ENCODE results near the gene C5orf46.

Gene C5orf46

DNA sequence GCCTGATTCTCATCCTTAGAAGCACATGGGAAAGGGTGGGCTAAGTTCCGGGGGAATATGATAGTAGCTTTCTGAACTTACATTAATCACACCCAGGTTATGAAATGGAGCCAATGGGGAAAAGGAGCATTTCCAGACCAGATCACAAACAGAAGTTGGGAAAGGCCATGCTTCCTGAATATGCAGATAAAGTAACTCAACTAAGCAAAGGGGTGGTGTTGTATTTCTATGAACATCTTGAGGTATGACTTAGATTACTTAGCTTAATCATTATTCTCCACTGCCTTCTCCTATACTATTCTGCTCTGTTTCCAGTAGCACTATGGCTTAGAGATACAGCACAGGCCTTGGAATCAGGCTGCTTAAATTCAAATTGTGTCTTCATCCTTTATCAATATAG, 10.5 kb downstream of the C5orf46 start:
- no peaks in the 10 kb centered on the region for H4K20me1 ChIP-seq (ENCODE audit: insufficient read depth, low read length)
- ATAC-seq (ENCODE audit: insufficient read depth, low read depth) (no peak), DNase-seq (no peak)
- no peaks in the 10 kb centered on the region for H3K4me1 ChIP-seq (ENCODE audit: insufficient read depth, low read length)
- TF ChIP-seq, protein P1, sequence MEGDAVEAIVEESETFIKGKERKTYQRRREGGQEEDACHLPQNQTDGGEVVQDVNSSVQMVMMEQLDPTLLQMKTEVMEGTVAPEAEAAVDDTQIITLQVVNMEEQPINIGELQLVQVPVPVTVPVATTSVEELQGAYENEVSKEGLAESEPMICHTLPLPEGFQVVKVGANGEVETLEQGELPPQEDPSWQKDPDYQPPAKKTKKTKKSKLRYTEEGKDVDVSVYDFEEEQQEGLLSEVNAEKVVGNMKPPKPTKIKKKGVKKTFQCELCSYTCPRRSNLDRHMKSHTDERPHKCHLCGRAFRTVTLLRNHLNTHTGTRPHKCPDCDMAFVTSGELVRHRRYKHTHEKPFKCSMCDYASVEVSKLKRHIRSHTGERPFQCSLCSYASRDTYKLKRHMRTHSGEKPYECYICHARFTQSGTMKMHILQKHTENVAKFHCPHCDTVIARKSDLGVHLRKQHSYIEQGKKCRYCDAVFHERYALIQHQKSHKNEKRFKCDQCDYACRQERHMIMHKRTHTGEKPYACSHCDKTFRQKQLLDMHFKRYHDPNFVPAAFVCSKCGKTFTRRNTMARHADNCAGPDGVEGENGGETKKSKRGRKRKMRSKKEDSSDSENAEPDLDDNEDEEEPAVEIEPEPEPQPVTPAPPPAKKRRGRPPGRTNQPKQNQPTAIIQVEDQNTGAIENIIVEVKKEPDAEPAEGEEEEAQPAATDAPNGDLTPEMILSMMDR (IDR thresholded peaks at IDR 0.05; ENCODE audit: borderline replicate concordance, extremely low read depth, low read length, poor library complexity, severe bottlenecking) = no peak
- TF ChIP-seq EZH2 (IDR thresholded peaks at IDR 0.05; ENCODE audit: borderline replicate concordance, low read depth, low read length, severe bottlenecking) = no peak
- no peak overlapping the region for H3K4me2 ChIP-seq (ENCODE audit: insufficient read depth, low read length)
- H3K4me3 ChIP-seq (ENCODE audit: low read depth in 1 of 2, low read length in 2 of 2) = no peak overlapping the region
- no peak overlapping the region for H3K9ac ChIP-seq (ENCODE audit: low read depth, low read length)
- H3K27me3 ChIP-seq (ENCODE audit: insufficient read depth, low read length, poor library complexity) = no peaks in the 10 kb centered on the region
- no peak overlapping the region for H3K27ac ChIP-seq (ENCODE audit: low read length)
- H3K36me3 ChIP-seq (ENCODE audit: insufficient read depth, low read length) = no peaks in the 10 kb centered on the region
- no peaks in the 10 kb centered on the region for H3K9me3 ChIP-seq (ENCODE audit: insufficient read depth, low read length, severe bottlenecking)
- no peaks in the 10 kb centered on the region for H3K79me2 ChIP-seq (ENCODE audit: insufficient read depth, low read length)
- no peak overlapping the region for H2AFZ ChIP-seq (ENCODE audit: low read depth, low read length)

DNA sequence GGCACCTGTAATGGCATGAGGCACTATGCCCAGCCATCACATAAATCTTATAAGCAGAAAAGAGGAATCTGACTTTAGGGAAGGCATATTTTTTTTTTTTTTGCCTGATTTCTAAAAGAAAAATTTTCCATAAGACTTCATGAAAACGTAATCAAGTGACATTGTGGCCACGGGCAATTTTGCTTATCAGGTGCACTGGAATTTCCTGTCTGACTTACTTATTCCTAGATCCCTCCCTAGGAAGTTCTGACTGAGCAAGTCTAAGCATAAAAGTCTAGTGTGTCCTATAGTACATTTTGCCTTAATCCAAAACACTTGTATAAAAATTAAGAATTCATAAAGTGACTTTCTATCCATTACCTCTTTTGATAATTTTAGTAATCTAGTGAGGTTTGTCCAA, 12.5 kb downstream of the C5orf46 start:
- Histone ChIP-seq H3K4me3 (ENCODE audit: low read depth in 1 of 2, low read length in 2 of 2) (no peak overlapping the region), H4K20me1 (ENCODE audit: insufficient read depth, low read length) (no peaks in the 10 kb centered on the region), H3K9ac (ENCODE audit: low read depth, low read length) (no peak overlapping the region), H3K36me3 (ENCODE audit: insufficient read depth, low read length) (no peaks in the 10 kb centered on the region), H3K4me1 (ENCODE audit: insufficient read depth, low read length) (no peaks in the 10 kb centered on the region), H2AFZ (ENCODE audit: low read depth, low read length) (no peak overlapping the region), H3K27me3 (ENCODE audit: insufficient read depth, low read length, poor library complexity) (no peaks in the 10 kb centered on the region), H3K4me2 (ENCODE audit: insufficient read depth, low read length) (no peak overlapping the region), H3K79me2 (ENCODE audit: insufficient read depth, low read length) (no peaks in the 10 kb centered on the region), H3K9me3 (ENCODE audit: insufficient read depth, low read length, severe bottlenecking) (no peaks in the 10 kb centered on the region), H3K27ac (ENCODE audit: low read length) (no peak overlapping the region)
- ATAC-seq (ENCODE audit: insufficient read depth, low read depth) (no peak), DNase-seq (no peak)
- no peak for TF ChIP-seq EZH2 (IDR thresholded peaks at IDR 0.05; ENCODE audit: borderline replicate concordance, low read depth, low read length, severe bottlenecking)
- TF ChIP-seq, protein P1 (IDR thresholded peaks at IDR 0.05; ENCODE audit: borderline replicate concordance, extremely low read depth, low read length, poor library complexity, severe bottlenecking) = no peak

DNA sequence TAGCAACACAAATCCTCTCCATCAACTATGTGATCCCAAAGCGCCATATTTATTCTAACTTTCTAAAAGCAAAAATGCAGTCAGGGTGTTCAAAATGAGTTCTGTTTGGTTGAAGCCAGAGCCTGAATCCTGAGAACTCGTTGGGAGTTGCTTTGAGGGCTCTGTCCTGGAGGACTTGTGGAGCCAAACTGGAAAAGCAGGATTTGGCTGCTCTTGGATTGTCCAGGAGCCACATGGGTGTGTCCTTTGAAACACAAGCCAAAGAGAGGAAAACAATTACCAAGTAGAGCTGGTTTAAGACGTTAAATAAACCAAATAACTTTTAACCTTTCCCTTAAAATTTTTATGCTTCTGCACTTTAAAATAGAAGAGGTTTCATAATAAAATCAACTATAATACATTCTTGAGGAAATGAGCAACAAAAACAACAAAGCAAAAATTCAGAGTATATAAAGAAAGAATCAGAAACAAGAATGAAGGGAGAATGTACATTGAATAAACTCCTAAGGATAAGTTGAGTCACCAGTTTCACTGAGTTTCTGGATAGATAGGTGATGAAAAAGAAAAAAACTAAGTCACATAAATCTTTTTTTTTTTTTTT, 13.5 kb downstream of the C5orf46 start:
- no peaks in the 10 kb centered on the region for H3K36me3 ChIP-seq (ENCODE audit: insufficient read depth, low read length)
- no peak for DNase-seq

More for the DNA sequence above, 13.5 kb downstream of the C5orf46 start:
- Histone ChIP-seq H3K9ac (ENCODE audit: low read depth, low read length) (no peak overlapping the region), H4K20me1 (ENCODE audit: insufficient read depth, low read length) (no peaks in the 10 kb centered on the region), H3K27me3 (ENCODE audit: insufficient read depth, low read length, poor library complexity) (no peaks in the 10 kb centered on the region), H3K27ac (ENCODE audit: low read length) (no peak overlapping the region), H3K79me2 (ENCODE audit: insufficient read depth, low read length) (no peaks in the 10 kb centered on the region), H3K4me1 (ENCODE audit: insufficient read depth, low read length) (no peaks in the 10 kb centered on the region), H3K9me3 (ENCODE audit: insufficient read depth, low read length, severe bottlenecking) (no peaks in the 10 kb centered on the region), H2AFZ (ENCODE audit: low read depth, low read length) (no peak overlapping the region), H3K4me3 (ENCODE audit: low read depth in 1 of 2, low read length in 2 of 2) (no peak overlapping the region), H3K4me2 (ENCODE audit: insufficient read depth, low read length) (no peak overlapping the region)
- TF ChIP-seq, protein P1 (IDR thresholded peaks at IDR 0.05; ENCODE audit: borderline replicate concordance, extremely low read depth, low read length, poor library complexity, severe bottlenecking) = no peak
- TF ChIP-seq EZH2 (IDR thresholded peaks at IDR 0.05; ENCODE audit: borderline replicate concordance, low read depth, low read length, severe bottlenecking) = no peak
- no peak for ATAC-seq (ENCODE audit: insufficient read depth, low read depth)
